Panc1 (cell line): ENCODE data around the gene SLAMF1. TPM values are rescaled to one million over a fixed set of nuclear protein-coding genes. Genes with fewer than 3 reads are reported as not detected.

ENCODE experiments used
- ATAC-seq: fragments of 200-7000 bp; cut with Tn5 transposase; 2 replicates; pipeline ENCODE4 v1.9.1; 2020; ENCODE audit warnings: mild to moderate bottlenecking, moderate library complexity
- BruUV-seq: library from RNA; stranded (reverse); fragments of 400-500 nt; replicated peaks from 2 replicates; lab custom pipeline; 2021; lab: Mats Ljungman, UMichigan
- CTCF ChIA-PET: fragments of 300-600 bp; sonication (Branson Sonifier 250); formaldehyde crosslinking; loops from one replicate; lab custom pipeline; 2022; ENCODE audit warnings: antibody characterized with exemption; lab: Charles Lee
- POLR2A ChIA-PET: fragments of 300-600 bp; sonication (Branson Sonifier 250); formaldehyde crosslinking; loops from one replicate; lab custom pipeline; 2022; ENCODE audit warnings: antibody characterized with exemption; lab: Charles Lee
- DNase-seq: peaks from one replicate; pipeline ENCODE4 v3.0.0-alpha.2; 2010; ENCODE audit warnings: low read depth, low spot score
- H3K27ac ChIP-seq: 2 replicates; pipeline ENCODE4 v1.5.1; 2011; ENCODE audit warnings: mild to moderate bottlenecking, low read length, inconsistent platforms
- H3K27me3 ChIP-seq: fragments of 200-500 bp; sonication (Bioruptor generic); 2 replicates; pipeline ENCODE4 v1.6.0; 2014; ENCODE audit warnings: low read length, inconsistent platforms; ENCODE audit not compliant: control insufficient read depth, insufficient read depth
- H3K36me3 ChIP-seq: fragments of 200-500 bp; sonication (Bioruptor generic); 2 replicates; pipeline ENCODE4 v1.5.1; 2014; ENCODE audit warnings: inconsistent platforms, mild to moderate bottlenecking, low read length, moderate library complexity; ENCODE audit not compliant: control insufficient read depth, insufficient read depth
- H3K4me1 ChIP-seq: 2 replicates; pipeline ENCODE4 v1.5.1; 2011; ENCODE audit warnings: inconsistent platforms, mild to moderate bottlenecking, low read length, moderate library complexity; ENCODE audit not compliant: control insufficient read depth, insufficient read depth
- H3K4me3 ChIP-seq, 2 experiments: 2 replicates each; pipeline ENCODE4 v1.5.1; 2011 to 2012; ENCODE audit warnings: low read depth in 2 of 2, low read length in 2 of 2, mild to moderate bottlenecking in 2 of 2, inconsistent platforms in 1 of 2, moderate library complexity in 1 of 2
- H3K9me3 ChIP-seq: fragments of 200-500 bp; sonication (Bioruptor generic); 2 replicates; pipeline ENCODE4 v1.5.1; 2014; ENCODE audit warnings: low read depth, mild to moderate bottlenecking, inconsistent platforms, low read length, moderate library complexity; ENCODE audit not compliant: control insufficient read depth, insufficient read depth
- CTCF ChIP-seq: fragments of 450-650 bp; IDR thresholded peaks from 2 replicates; pipeline ENCODE4 v1.5.1; 2017; ENCODE audit warnings: mild to moderate bottlenecking
- POLR2AphosphoS5 ChIP-seq: IDR thresholded peaks from 2 replicates; pipeline ENCODE4 v1.6.1; 2012; ENCODE audit warnings: mild to moderate bottlenecking, low read depth, low read length, moderate library complexity
- REST ChIP-seq, 2 experiments: IDR thresholded peaks; 2 replicates each; pipeline ENCODE4 v1.6.1; 2011 to 2012; ENCODE audit warnings: low read depth in 2 of 2, control low read depth in 1 of 2, low read length in 1 of 2, mild to moderate bottlenecking in 1 of 2, moderate library complexity in 1 of 2; ENCODE audit not compliant: insufficient read depth in 1 of 2
- SIN3A ChIP-seq: IDR thresholded peaks from 2 replicates; pipeline ENCODE4 v1.6.1; 2012; ENCODE audit warnings: low read depth, mild to moderate bottlenecking, low read length, moderate library complexity, borderline replicate concordance; ENCODE audit not compliant: insufficient read depth
- TCF7L2 ChIP-seq: IDR thresholded peaks from 2 replicates; pipeline ENCODE4 v1.6.1; 2011; ENCODE audit warnings: mild to moderate bottlenecking, low read depth, low read length, inconsistent platforms
- in situ Hi-C: cut with HindIII; loops from 2 replicates; pipeline ENCODE4 v1.10.0; 2016; ENCODE audit warnings: low sequenced_read_pairs, low pct_unique_long_range_greater_than_20kb
- intact Hi-C: fragments of 100-400 bp; cut with micrococcal nuclease; formaldehyde crosslinking; loops from one replicate; pipeline ENCODE4 v1.10.0; 2022; ENCODE audit not compliant: unreplicated experiment
- total RNA-seq: library from RNA; stranded (reverse); gene quantifications from one replicate; pipeline ENCODE4 v1.2.1, GENCODE V29; 2021; ENCODE audit not compliant: unreplicated experiment

Gene SLAMF1
- total RNA-seq, 1 experiment from 2014 or later, result not detected

DNA sequence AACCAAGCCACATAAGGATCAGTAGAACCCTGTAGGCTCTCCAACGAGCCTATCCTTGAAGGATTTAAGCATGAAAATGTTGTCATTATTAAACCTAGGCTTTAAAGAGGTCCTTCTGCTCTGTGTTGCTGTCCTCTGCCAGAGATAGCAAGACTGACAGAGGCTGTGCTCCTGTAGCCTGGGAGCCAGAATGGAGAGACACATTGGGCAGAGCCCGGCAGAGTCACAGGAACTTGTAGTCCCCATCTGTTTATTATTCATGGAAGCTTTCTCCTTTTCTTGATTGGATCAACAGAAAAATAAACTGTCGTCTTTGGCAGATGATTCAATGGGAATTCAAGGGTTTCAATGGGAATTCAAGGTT lies 19.2 kb upstream of the SLAMF1 start:
- no peak for TF ChIP-seq POLR2AphosphoS5
- no peak for TF ChIP-seq CTCF
- POLR2A ChIA-PET, result interaction anchor here (0.7 kb wide), 1 partner anchor 401 kb away, joined by 3 read pairs; no protein-coding TSS in a partner anchor
- in situ Hi-C loops, result no loop called here
- H3K27ac ChIP-seq, result no peak overlapping the region
- no peaks in the 10 kb centered on the region for H3K9me3 ChIP-seq
- BruUV-seq, result no TSS peak
- CTCF ChIA-PET, result no interaction called here
- H3K27me3 ChIP-seq, result no peaks in the 10 kb centered on the region; the same call in 1 of the 2 replicates
- H3K36me3 ChIP-seq, result no peaks in the 10 kb centered on the region
- DNase-seq (no peak), ATAC-seq (no peak)
- H3K4me1 ChIP-seq, result no peaks in the 10 kb centered on the region
- H3K4me3 ChIP-seq, result no peak overlapping the region
- intact Hi-C loops, result no loop called here

GRCh38 chr1:160665330-160666078 lies 18.7 kb upstream of the SLAMF1 start:
- H3K4me3 ChIP-seq, result no peak overlapping the region
- TF ChIP-seq CTCF, result no peak
- no peak for TF ChIP-seq POLR2AphosphoS5
- TF ChIP-seq TCF7L2, result no peak
- TF ChIP-seq REST (IDR thresholded peaks at IDR 0.05; ENCODE audit: insufficient read depth in 1 of 2, low read depth in 2 of 2, low read length in 1 of 2), result no peak
- TF ChIP-seq SIN3A, result no peak
- ChIA-PET POLR2A (no interaction called here), CTCF (no interaction called here)
- no peaks in the 10 kb centered on the region for H3K4me1 ChIP-seq
- no peaks in the 10 kb centered on the region for H3K36me3 ChIP-seq
- BruUV-seq, result no TSS peak
- no peak for ATAC-seq
- in situ Hi-C loops, result no loop called here
- H3K9me3 ChIP-seq, result no peaks in the 10 kb centered on the region
- intact Hi-C loops, result no loop called here
- H3K27me3 ChIP-seq, result no peaks in the 10 kb centered on the region; the same call in 1 of the 2 replicates
- no peak overlapping the region for H3K27ac ChIP-seq
- no peak for DNase-seq
